Measurements from ENCODE around the gene TMOD1.
"Not testable (repeated sequence)": the region's sequence is repeated elsewhere in the genome, so short reads cannot be mapped to it uniquely, and the experiment has no call there.

The TMOD1 gene

GRCh38 chr9:97501177-97501971 is at the start of gene TMOD1:
TMOD1 (plus strand) TSS chr9:97501666; CDS start chr9:97524189, 22,523 bp downstream.
- DNase-seq (ENCODE audit: low read depth, low spot score), result peak; percentile 67

- not testable (repeated sequence) for DNase-seq (ENCODE audit: low read depth, low spot score)
Measured at GRCh38 chr9:97453573-97453972, 47.9 kb upstream of the TMOD1 start.

DNA sequence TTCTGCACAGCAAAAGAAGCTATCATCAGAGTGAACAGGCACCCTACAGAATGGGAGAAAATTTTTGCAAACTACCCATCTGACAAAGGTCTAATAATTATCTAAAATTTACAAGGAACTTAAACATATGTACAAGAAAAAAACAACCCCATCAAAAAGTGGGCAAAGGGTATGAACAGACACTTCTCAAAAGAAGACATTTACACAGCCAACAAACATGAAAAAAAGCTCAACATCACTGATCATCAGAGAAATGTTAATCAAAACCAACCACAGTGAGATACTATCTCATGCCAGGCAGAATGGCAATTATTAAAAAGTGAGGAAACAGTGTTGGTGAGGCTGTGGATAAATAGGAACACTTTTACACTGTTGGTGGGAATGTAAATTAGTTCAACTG is 44.6 kb upstream of the TMOD1 start:
- DNase-seq (ENCODE audit: low read depth, low spot score), result not testable (repeated sequence)

DNA sequence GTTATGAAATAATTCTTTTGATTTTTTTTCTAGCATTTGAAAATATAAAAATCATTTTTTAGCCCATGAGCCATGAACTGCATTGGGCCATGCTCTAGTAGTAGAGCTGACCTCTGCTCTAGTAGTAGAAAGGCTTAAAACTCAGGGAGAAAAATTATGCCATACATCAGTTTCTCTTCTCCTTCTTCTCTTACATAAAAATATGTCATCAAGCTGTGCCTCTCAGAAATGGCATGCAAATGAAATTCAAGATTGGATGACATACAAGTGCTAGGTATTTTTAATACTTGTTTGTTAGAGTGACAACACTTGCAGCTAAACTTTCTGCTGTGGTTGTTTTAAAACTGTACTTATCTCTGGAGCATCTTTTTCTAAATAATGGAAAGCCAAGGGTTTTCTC is 42.1 kb upstream of the TMOD1 start:
- DNase-seq (ENCODE audit: low read depth, low spot score), result no peak

GRCh38 chr9:97462159-97462558 is 39.3 kb upstream of the TMOD1 start:
- DNase-seq (ENCODE audit: low read depth, low spot score), result no peak

GRCh38 chr9:97462914-97463313 is 38.6 kb upstream of the TMOD1 start:
- DNase-seq (ENCODE audit: low read depth, low spot score), result no peak

DNA sequence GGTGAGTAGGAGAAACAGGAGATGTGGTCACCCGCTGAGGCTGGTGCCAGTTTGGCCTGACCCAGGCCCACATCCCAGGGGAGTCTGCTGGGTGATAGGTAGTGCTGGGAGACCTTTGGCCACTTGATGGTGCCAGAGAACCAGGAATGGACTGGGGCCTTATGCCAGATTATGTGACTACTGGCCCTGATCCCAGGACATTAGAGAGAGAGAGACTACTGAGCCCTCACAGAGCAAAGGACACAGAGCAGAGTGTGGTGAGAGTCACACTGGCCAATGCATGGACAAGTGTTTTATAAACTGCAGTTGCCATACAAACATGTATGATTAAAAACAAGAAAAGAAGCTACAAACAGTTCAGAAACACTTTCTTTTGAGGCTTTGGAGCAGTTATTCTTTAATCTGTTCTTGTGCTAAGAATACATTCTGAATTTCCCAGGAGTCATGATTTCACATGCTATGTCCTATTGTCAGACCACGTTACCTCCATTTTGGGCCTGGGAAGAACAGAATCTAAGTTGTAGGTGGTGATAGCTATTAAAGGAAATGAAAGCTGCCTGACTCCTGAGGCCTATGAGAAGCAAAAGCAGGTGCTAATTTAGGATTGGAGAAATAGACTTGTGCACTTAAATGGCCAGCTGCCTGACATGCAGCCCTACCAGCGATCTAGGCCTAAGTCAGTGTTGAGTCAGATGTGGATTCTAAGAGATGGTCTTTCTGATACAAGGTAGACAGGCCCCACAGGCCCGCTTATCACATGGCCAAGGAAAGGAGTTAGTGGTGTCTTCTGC is 32.6 kb upstream of the TMOD1 start:
- peak; percentile 87 for DNase-seq (ENCODE audit: low read depth, low spot score)

GRCh38 chr9:97470076-97470475 is 31.4 kb upstream of the TMOD1 start:
- no peak for DNase-seq (ENCODE audit: low read depth, low spot score)

GRCh38 chr9:97473717-97474116 is 27.7 kb upstream of the TMOD1 start:
- no peak for DNase-seq (ENCODE audit: low read depth, low spot score)

GRCh38 chr9:97474372-97474925 is 27.0 kb upstream of the TMOD1 start:
- no peak for DNase-seq (ENCODE audit: low read depth, low spot score)

DNA sequence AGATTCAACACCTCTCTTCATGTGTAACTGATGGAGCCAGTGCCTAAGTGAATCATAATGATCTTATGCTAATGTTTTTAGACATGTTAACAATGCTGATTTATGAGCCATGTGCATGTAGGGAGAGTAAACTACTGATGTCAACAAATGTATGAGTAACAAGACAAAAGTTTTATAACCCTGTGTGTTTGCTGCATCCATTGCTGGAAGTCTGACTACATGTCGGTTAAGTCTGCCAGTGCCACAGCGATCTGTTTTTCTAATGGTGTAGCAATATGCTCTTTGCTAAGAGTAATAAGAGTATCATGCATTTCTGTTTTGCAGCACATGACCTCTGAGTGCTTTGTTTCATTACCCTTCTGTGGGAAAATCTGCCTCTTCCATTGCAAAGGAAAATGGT is 26.4 kb upstream of the TMOD1 start:
- DNase-seq (ENCODE audit: low read depth, low spot score), result no peak

DNA sequence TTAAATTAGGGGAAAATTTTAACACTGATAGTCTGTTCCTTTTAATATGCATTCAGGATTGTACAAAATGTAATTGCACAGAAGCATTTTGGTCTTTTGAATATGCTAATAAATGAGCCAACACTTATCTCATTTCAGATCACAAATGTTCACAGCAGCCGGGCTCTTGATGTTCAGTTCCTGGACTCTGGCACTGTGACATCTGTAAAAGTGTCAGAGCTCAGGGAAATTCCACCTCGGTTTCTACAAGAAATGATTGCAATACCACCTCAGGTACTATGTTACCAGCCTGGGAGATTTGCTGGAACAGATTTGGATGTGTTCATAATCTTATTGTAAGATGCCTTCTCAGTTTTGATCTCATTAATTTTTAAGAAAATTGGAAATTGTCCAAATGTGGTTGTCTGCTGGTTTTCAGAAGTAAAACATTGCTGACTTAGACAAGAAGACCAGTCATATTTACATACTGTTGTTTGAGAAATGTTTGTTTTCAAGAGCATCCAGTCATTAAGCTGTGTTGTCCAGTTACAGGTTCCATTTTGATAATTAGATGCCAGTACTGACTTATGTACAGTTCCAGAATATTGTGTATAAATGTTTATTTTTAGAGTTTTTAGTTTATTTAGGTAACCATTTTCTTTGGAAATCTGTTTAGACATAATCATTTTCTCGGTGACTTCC is 23.0 kb upstream of the TMOD1 start:
- DNase-seq (ENCODE audit: low read depth, low spot score), result no peak

GRCh38 chr9:97479496-97480159 is 21.8 kb upstream of the TMOD1 start:
- no peak for DNase-seq (ENCODE audit: low read depth, low spot score)

DNA sequence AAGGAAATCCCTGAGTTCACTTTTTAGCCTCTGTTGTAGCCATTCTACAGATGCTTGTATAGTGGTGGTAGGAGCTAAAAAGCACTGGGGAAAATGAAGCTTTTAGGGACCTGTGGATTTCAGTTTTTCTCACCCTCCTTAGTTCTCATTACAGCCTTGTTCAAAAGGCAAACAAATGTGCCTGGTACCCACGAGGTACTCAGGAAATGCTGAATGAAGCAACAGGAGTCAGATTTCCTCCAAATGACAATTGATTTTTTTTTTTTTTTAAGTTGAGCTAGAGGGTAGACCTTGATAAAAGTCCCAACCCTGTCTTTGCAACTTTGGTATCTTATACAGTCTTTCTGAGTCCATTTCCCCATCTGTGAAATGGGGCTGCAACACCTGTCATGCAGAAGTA is 21.3 kb upstream of the TMOD1 start:
- DNase-seq (ENCODE audit: low read depth, low spot score), result no peak

DNA sequence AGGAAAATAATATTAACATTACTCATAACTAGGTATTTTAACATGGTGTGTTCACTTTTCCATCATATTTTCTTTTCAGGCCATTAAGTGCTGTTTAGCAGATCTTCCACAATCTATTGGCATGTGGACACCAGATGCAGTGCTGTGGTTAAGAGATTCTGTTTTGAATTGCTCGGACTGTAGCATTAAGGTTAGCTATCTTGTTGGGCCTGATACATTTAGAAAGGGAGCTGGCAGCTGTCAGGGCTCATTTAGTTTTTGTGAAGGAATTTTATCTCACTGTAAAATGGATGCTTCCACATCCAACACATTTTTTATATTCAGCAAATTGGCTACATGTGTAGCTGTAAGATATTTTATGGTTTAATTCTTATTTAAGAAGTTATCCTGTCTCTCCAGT is 20.7 kb upstream of the TMOD1 start:
- no peak for DNase-seq (ENCODE audit: low read depth, low spot score)

DNA sequence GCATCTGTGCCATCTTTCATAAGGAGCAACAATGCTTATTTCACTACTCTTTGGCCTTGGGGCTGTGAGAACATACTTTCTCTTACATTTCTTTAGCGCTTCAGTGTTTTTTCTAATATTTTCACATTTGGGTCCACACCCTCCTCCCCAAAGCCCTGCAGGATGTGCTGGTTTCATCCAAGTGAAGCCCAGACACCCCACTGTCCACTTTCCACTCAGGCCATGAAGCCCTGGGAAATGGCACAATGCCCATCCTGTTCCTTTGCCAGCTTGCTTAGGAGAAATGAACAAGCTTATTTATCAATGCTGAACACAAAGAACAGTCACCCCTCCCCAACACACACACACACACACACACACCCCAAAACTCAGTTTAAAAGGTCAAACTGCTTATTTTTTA is 17.3 kb upstream of the TMOD1 start:
- DNase-seq (ENCODE audit: low read depth, low spot score), result no peak

DNA sequence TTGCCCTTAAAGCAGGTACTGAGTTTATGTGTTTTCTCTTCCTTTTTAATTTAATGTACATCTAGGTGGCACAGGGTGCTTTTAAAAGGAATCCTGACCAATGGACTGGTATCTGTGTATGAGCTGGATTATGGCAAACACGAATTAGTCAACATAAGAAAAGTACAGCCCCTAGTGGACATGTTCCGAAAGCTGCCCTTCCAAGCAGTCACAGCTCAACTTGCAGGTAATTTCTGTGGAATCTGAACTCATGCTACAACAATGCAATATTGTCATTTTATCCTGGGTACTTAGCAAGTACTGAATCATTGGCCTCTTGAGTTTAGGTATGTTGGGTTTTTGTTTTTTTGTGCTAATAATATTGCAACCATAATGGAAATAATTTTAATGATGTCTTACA is 14.4 kb upstream of the TMOD1 start:
- no peak for DNase-seq (ENCODE audit: low read depth, low spot score)

DNA sequence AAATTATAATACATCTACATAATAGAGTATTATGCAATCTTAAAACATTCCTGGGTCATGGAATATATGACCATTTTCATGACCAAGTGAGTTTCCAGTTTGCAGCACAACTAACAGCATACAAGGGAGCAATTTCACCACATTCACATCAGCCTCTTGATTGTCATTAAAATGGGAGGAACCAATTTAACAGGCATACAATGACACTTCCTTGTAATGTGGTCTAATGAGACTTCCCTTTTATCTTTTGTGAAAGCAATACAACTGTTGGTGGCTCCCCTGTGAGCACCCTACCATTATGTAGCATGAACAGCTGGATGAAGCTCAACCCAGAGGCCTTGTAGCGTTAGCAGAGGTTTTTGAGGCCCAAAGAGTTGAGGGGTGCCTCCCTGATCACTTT is 13.6 kb upstream of the TMOD1 start:
- no peak for DNase-seq (ENCODE audit: low read depth, low spot score)

- no peak for DNase-seq (ENCODE audit: low read depth, low spot score)
Measured at GRCh38 chr9:97491216-97491999, 10.1 kb upstream of the TMOD1 start.

DNA sequence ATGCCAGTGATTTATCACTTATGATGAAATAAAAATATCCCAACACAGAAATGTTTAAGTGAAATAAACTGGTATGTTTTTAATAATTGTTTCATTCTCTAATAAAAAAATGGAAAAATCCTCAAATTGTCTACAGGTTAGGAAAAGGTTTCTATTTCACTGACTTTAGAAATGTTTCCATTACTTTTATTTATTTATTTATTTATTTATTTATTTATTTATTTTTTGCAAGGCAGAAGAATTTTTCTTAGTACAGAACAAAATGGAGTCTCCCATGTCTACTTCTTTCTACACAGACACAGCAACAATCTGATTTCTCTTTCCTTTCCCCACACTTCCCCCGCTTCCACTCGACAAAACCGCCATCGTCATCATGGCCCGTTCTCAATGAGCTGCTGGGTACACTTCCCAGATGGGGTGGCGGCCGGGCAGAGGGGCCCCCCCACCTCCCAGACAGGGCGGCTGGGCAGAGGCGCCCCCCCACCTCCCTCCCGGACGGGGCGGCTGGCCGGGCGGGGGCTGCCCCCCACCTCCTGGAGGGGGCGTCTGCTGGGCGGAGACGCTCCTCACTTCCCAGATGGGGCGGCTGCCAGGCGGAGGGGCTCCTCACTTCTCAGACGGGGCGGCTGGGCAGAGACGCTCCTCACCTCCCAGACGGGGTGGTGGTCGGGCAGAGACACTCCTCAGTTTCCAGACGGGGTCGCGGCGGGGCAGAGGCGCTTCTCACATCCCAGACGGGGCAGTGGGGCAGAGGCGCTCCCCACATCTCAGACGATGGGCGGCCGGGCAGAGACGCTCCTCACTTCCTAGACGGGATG is 3.7 kb upstream of the TMOD1 start:
- not testable (repeated sequence) for DNase-seq (ENCODE audit: low read depth, low spot score)
